HepG2 (cell line): Measurements from ENCODE around the gene RCC1. TPM values are rescaled to one million over a fixed set of nuclear protein-coding genes. Genes with fewer than 3 reads are reported as not detected.

Experiments used
- FIP1L1 ChIP-seq: fragments of 200-400 bp; formaldehyde crosslinking; IDR thresholded peaks from 2 replicates; pipeline ENCODE4 v1.6.1; 2018; ENCODE audit warnings: low read depth, mild to moderate bottlenecking, low read length, moderate library complexity, borderline replicate concordance; ENCODE audit not compliant: insufficient read depth
- HHEX ChIP-seq: IDR thresholded peaks from 2 replicates; pipeline ENCODE4 v1.6.1; 2016; ENCODE audit warnings: control low read depth
- HMG20B ChIP-seq: conservative IDR thresholded peaks from 2 replicates; pipeline ENCODE4 v1.6.1; 2016; ENCODE audit warnings: missing genetic modification reagents, missing compliant biosample characterization
- IKZF5 ChIP-seq: IDR thresholded peaks from 2 replicates; pipeline ENCODE4 v1.6.1; 2018; ENCODE audit warnings: missing genetic modification reagents, mild to moderate bottlenecking, missing compliant biosample characterization
- MAFG ChIP-seq: sonication (generic); formaldehyde crosslinking; IDR thresholded peaks from 2 replicates; pipeline ENCODE4 v1.5.1; 2020; ENCODE audit warnings: mild to moderate bottlenecking, missing genetic modification reagents
- MEIS2 ChIP-seq: sonication (generic); formaldehyde crosslinking; IDR thresholded peaks from 2 replicates; pipeline ENCODE4 v1.9.0; 2021; ENCODE audit warnings: mild to moderate bottlenecking, missing genetic modification reagents
- NKX3-1 ChIP-seq: sonication (generic); formaldehyde crosslinking; IDR thresholded peaks from 2 replicates; pipeline ENCODE4 v1.5.0; 2020; ENCODE audit warnings: missing genetic modification reagents
- TARDBP ChIP-seq: sonication (generic); formaldehyde crosslinking; IDR thresholded peaks from 2 replicates; pipeline ENCODE4 v1.8.0; 2022; ENCODE audit warnings: mild to moderate bottlenecking, missing genetic modification reagents
- ZNF256 ChIP-seq: sonication (generic); formaldehyde crosslinking; conservative IDR thresholded peaks from 2 replicates; pipeline ENCODE4 v1.4.0; 2020; ENCODE audit warnings: missing genetic modification reagents
- ZNF619 ChIP-seq: sonication (generic); formaldehyde crosslinking; IDR thresholded peaks from 2 replicates; pipeline ENCODE4 v1.4.0; 2020; ENCODE audit warnings: mild to moderate bottlenecking, missing genetic modification reagents
- ZNF724P ChIP-seq: sonication (generic); formaldehyde crosslinking; IDR thresholded peaks from 2 replicates; pipeline ENCODE4 v1.8.0; 2022; ENCODE audit warnings: missing genetic modification reagents, borderline replicate concordance
- ZNF772 ChIP-seq: sonication (generic); formaldehyde crosslinking; IDR thresholded peaks from 2 replicates; pipeline ENCODE4 v1.5.0; 2020; ENCODE audit warnings: mild to moderate bottlenecking, missing genetic modification reagents
- ZNF83 ChIP-seq: sonication (generic); formaldehyde crosslinking; IDR thresholded peaks from 2 replicates; pipeline ENCODE4 v1.4.0; 2020; ENCODE audit warnings: missing genetic modification reagents, mild to moderate bottlenecking, borderline replicate concordance
- ZSCAN20 ChIP-seq: sonication (generic); formaldehyde crosslinking; IDR thresholded peaks from 2 replicates; pipeline ENCODE4 v1.4.0; 2020; ENCODE audit warnings: missing genetic modification reagents, mild to moderate bottlenecking, borderline replicate concordance
- ZSCAN5A ChIP-seq: sonication (generic); formaldehyde crosslinking; IDR thresholded peaks from 2 replicates; pipeline ENCODE4 v1.8.0; 2022; ENCODE audit warnings: mild to moderate bottlenecking, missing genetic modification reagents, borderline replicate concordance
- polyA plus RNA-seq, 8 experiments: library from polyadenylated mRNA; depleted of rRNA in 3 of 8; stranded (reverse) in 7 of 8; unstranded in 1 of 8; fragments of >200 nt; fragmentation: Illumina TruSeq in 4 of 8; extraction: Trizol in 4 of 8; gene quantifications; 2 replicates each; pipeline versions ENCODE4 v1.2.1 to v1.2.3, GENCODE V29; 2011 to 2016; ENCODE audit warnings: low read depth in 4 of 8, missing spikeins in 1 of 8, mixed read lengths in 1 of 8; ENCODE audit not compliant: insufficient read depth in 1 of 8
- total RNA-seq, 5 experiments: library from RNA; depleted of rRNA; stranded (reverse); fragments of >200 nt; fragmentation: Illumina TruSeq; extraction: Trizol; gene quantifications; 2 replicates each; pipeline ENCODE4 v1.2.3, GENCODE V29; 2016; ENCODE audit warnings: low read depth in 1 of 5
- TF ChIP-seq, protein P1 (sequence below): sonication (generic); formaldehyde crosslinking; IDR thresholded peaks from 2 replicates; pipeline ENCODE4 v1.4.0; 2020; ENCODE audit warnings: missing genetic modification reagents, borderline replicate concordance

RCC1 gene
- total and polyA plus RNA-seq, 2 of the 13 experiments (the other 11 are each of a cell fraction or from before 2014, with no cell fraction given), result 47.2 to 80.8 TPM

- TF ChIP-seq ZNF772 (no peak), MAFG (CRISPR knock-in tag) (no peak), HHEX (CRISPR knock-in tag) (no peak), ZNF83 (CRISPR knock-in tag) (no peak), ZNF256 (CRISPR knock-in tag) (no peak), IKZF5 (peak; percentile 73), ZNF619 (CRISPR knock-in tag) (no peak), MEIS2 (no peak), ZNF724P (CRISPR knock-in tag) (no peak; the same call in 1 of the 2 replicates), NKX3-1 (CRISPR knock-in tag) (peak; percentile 50; the same call in 1 of the 2 replicates), ZSCAN5A (CRISPR knock-in tag) (peak; percentile 8; the same call in 1 of the 2 replicates), HMG20B (CRISPR knock-in tag) (0 out of 2 replicates have a peak, but pooled peaks have one; percentile 6), TARDBP (CRISPR knock-in tag) (peak; percentile 40; the same call in 1 of the 2 replicates), ZSCAN20 (no peak), FIP1L1 (no peak)
- TF ChIP-seq, protein P1, sequence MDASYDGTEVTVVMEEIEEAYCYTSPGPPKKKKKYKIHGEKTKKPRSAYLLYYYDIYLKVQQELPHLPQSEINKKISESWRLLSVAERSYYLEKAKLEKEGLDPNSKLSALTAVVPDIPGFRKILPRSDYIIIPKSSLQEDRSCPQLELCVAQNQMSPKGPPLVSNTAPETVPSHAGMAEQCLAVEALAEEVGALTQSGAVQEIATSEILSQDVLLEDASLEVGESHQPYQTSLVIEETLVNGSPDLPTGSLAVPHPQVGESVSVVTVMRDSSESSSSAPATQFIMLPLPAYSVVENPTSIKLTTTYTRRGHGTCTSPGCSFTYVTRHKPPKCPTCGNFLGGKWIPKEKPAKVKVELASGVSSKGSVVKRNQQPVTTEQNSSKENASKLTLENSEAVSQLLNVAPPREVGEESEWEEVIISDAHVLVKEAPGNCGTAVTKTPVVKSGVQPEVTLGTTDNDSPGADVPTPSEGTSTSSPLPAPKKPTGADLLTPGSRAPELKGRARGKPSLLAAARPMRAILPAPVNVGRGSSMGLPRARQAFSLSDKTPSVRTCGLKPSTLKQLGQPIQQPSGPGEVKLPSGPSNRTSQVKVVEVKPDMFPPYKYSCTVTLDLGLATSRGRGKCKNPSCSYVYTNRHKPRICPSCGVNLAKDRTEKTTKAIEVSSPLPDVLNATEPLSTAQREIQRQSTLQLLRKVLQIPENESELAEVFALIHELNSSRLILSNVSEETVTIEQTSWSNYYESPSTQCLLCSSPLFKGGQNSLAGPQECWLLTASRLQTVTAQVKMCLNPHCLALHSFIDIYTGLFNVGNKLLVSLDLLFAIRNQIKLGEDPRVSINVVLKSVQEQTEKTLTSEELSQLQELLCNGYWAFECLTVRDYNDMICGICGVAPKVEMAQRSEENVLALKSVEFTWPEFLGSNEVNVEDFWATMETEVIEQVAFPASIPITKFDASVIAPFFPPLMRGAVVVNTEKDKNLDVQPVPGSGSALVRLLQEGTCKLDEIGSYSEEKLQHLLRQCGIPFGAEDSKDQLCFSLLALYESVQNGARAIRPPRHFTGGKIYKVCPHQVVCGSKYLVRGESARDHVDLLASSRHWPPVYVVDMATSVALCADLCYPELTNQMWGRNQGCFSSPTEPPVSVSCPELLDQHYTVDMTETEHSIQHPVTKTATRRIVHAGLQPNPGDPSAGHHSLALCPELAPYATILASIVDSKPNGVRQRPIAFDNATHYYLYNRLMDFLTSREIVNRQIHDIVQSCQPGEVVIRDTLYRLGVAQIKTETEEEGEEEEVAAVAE, result peak; percentile 78; the same call in 1 of the 2 replicates
Observed at GRCh38 chr1:28505406-28506187, at the start of gene RCC1 (continued).
